ENCODE results near the gene ZMYM4. TPM values are rescaled to one million over a fixed set of nuclear protein-coding genes. Genes with fewer than 3 reads are reported as not detected.
"Not testable (repeated sequence)": the region's sequence is repeated elsewhere in the genome, so short reads cannot be mapped to it uniquely, and the experiment has no call there.

ZMYM4 gene
- total and polyA plus RNA-seq, 4 donors, result 9.0 to 63.8 (median 21.7) TPM

- Histone ChIP-seq H3K9me3 (ENCODE audit: control insufficient read depth in 4 of 4, insufficient read depth in 3 of 4, low read length in 3 of 4) (no peaks in the 10 kb centered on the region), H3K4me1 (ENCODE audit: control insufficient read depth in 5 of 5, insufficient read depth in 5 of 5, low read length in 5 of 5) (peaks cover 0 to 2% (median 1%) of the 10 kb centered on the region in 5 donors), H3K9ac (ENCODE audit: insufficient read depth in 1 of 2, low read length in 2 of 2) (no peak overlapping the region), H3K27ac (ENCODE audit: low read depth in 1 of 2, low read length in 1 of 2) (no peak overlapping the region), H3K36me3 (ENCODE audit: control insufficient read depth in 4 of 4, insufficient read depth in 4 of 4, low read length in 4 of 4) (peaks cover 0 to 5% (median 4%) of the 10 kb centered on the region in 4 donors), H3K4me3 (no peak overlapping the region), H3K27me3 (ENCODE audit: control insufficient read depth in 3 of 3, insufficient read depth in 3 of 3, low read length in 2 of 3) (no peaks in the 10 kb centered on the region)
- TF ChIP-seq, protein P1, sequence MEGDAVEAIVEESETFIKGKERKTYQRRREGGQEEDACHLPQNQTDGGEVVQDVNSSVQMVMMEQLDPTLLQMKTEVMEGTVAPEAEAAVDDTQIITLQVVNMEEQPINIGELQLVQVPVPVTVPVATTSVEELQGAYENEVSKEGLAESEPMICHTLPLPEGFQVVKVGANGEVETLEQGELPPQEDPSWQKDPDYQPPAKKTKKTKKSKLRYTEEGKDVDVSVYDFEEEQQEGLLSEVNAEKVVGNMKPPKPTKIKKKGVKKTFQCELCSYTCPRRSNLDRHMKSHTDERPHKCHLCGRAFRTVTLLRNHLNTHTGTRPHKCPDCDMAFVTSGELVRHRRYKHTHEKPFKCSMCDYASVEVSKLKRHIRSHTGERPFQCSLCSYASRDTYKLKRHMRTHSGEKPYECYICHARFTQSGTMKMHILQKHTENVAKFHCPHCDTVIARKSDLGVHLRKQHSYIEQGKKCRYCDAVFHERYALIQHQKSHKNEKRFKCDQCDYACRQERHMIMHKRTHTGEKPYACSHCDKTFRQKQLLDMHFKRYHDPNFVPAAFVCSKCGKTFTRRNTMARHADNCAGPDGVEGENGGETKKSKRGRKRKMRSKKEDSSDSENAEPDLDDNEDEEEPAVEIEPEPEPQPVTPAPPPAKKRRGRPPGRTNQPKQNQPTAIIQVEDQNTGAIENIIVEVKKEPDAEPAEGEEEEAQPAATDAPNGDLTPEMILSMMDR (IDR thresholded peaks at IDR 0.05; ENCODE audit: control extremely low read depth, extremely low read depth), result no peak
- 79 to 83% methylated on average over 4 of the region's 4 CpGs for WGBS, 2 donors
- DNase-seq (no peak), ATAC-seq (ENCODE audit: insufficient read depth, low FRiP score) (no peak)
Observed at GRCh38 chr1:35371506-35371905, 103.0 kb downstream of the ZMYM4 start.

DNA sequence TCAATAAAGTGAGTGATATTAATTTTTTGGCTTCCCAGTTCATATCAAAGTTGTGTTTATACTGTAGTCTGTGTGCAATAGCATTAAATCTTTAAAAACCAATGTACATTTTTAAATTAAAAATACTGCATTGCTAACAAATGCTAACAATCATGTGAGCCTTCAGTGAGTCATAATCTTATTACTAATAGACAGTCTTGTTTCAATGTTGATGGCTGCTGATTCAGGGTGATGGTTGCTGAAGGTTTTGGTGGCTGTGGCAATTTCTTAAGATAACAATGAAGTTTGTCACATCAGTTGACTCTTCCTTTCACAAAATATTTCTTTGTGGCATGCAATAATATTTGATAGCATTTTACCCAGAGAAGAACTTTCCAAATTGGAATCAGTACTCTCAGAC is 109.0 kb downstream of the ZMYM4 start:
- no peaks in the 10 kb centered on the region for H3K4me1 ChIP-seq (ENCODE audit: control insufficient read depth in 5 of 5, insufficient read depth in 5 of 5, low read length in 5 of 5)
- no peak for ATAC-seq (ENCODE audit: insufficient read depth, low FRiP score)
- TF ChIP-seq, protein P1 (IDR thresholded peaks at IDR 0.05; ENCODE audit: control extremely low read depth, extremely low read depth), result no peak
- H3K27ac ChIP-seq (ENCODE audit: low read depth in 1 of 2, low read length in 1 of 2), result no peak overlapping the region
- no peak for DNase-seq
- peaks cover 0 to 5% (median 2%) of the 10 kb centered on the region in 4 donors for H3K36me3 ChIP-seq (ENCODE audit: control insufficient read depth in 4 of 4, insufficient read depth in 4 of 4, low read length in 4 of 4)
- no peaks in the 10 kb centered on the region for H3K9me3 ChIP-seq (ENCODE audit: control insufficient read depth in 4 of 4, insufficient read depth in 3 of 4, low read length in 3 of 4)
- no peak overlapping the region for H3K9ac ChIP-seq (ENCODE audit: insufficient read depth in 1 of 2, low read length in 2 of 2)
- no peak overlapping the region for H3K4me3 ChIP-seq
- H3K27me3 ChIP-seq (ENCODE audit: control insufficient read depth in 3 of 3, insufficient read depth in 3 of 3, low read length in 2 of 3), result no peaks in the 10 kb centered on the region

- Histone ChIP-seq H3K9me3 (ENCODE audit: control insufficient read depth in 4 of 4, insufficient read depth in 3 of 4, low read length in 3 of 4) (no peaks in the 10 kb centered on the region), H3K36me3 (ENCODE audit: control insufficient read depth in 4 of 4, insufficient read depth in 4 of 4, low read length in 4 of 4) (peaks cover 0 to 4% (median 2%) of the 10 kb centered on the region in 4 donors), H3K4me1 (ENCODE audit: control insufficient read depth in 5 of 5, insufficient read depth in 5 of 5, low read length in 5 of 5) (no peaks in the 10 kb centered on the region), H3K27ac (ENCODE audit: low read depth in 1 of 2, low read length in 1 of 2) (no peak overlapping the region), H3K9ac (ENCODE audit: insufficient read depth in 1 of 2, low read length in 2 of 2) (no peak overlapping the region), H3K4me3 (no peak overlapping the region), H3K27me3 (ENCODE audit: control insufficient read depth in 3 of 3, insufficient read depth in 3 of 3, low read length in 2 of 3) (no peaks in the 10 kb centered on the region)
- no peak for ATAC-seq (ENCODE audit: insufficient read depth, low FRiP score)
- TF ChIP-seq, protein P1 (IDR thresholded peaks at IDR 0.05; ENCODE audit: control extremely low read depth, extremely low read depth), result no peak
- DNase-seq, result no peak
- WGBS, 2 donors, result 88 to 92% methylated on average over 16 of the region's 16 CpGs
Observed at GRCh38 chr1:35379317-35380000, 111.0 kb downstream of the ZMYM4 start.

DNA sequence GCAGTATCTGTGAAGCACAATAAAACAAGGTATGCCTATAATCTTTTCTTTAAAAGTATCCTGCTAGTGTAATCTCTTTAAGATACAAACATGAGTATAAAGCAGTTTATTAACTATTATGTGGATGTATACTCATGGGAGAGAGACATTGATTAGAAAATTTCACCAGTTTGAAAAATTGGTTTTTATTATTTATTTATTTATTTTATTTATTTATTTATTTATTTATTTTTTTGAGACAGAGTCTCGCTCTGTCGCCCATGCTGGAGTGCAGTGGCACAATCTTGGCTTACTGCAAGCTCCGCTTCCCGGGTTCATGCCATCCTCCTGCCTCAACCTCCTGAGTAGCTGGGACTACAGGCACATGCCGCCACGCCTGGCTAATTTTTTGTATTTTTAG is 111.6 kb downstream of the ZMYM4 start:
- 98 to 100% methylated on average over 6 of the region's 6 CpGs for WGBS, 2 donors
- not testable (repeated sequence) for ATAC-seq (ENCODE audit: insufficient read depth, low FRiP score); H3K9ac ChIP-seq (ENCODE audit: insufficient read depth in 1 of 2, low read length in 2 of 2); H3K27ac ChIP-seq (ENCODE audit: low read depth in 1 of 2, low read length in 1 of 2); H3K9me3 ChIP-seq (ENCODE audit: control insufficient read depth in 4 of 4, insufficient read depth in 3 of 4, low read length in 3 of 4); H3K27me3 ChIP-seq (ENCODE audit: control insufficient read depth in 3 of 3, insufficient read depth in 3 of 3, low read length in 2 of 3); H3K36me3 ChIP-seq (ENCODE audit: control insufficient read depth in 4 of 4, insufficient read depth in 4 of 4, low read length in 4 of 4); DNase-seq; H3K4me1 ChIP-seq (ENCODE audit: control insufficient read depth in 5 of 5, insufficient read depth in 5 of 5, low read length in 5 of 5); H3K4me3 ChIP-seq
